Upper lobe of right lung (tissue), 1 donor: ENCODE measurements around the gene CD81. TPM values are rescaled to one million over a fixed set of nuclear protein-coding genes. Genes with fewer than 3 reads are reported as not detected.

ENCODE experiments used
- ATAC-seq: fragments of 200-7000 bp; cut with Tn5 transposase; one replicate; pipeline ENCODE4 v1.9.1; 2020; ENCODE audit warnings: mild to moderate bottlenecking, moderate library complexity
- DNase-seq: peaks from one replicate; pipeline ENCODE4 v3.0.0-alpha.2; 2020
- H3K27ac ChIP-seq: fragments of 200-600 bp; one replicate; pipeline ENCODE4 v1.8.0; 2022
- H3K27me3 ChIP-seq: fragments of 200-600 bp; one replicate; pipeline ENCODE4 v1.8.0; 2022; ENCODE audit warnings: mild to moderate bottlenecking
- H3K36me3 ChIP-seq: fragments of 200-600 bp; one replicate; pipeline ENCODE4 v1.8.0; 2022
- H3K4me1 ChIP-seq: fragments of 200-600 bp; one replicate; pipeline ENCODE4 v1.8.0; 2022
- H3K4me3 ChIP-seq: fragments of 200-600 bp; one replicate; pipeline ENCODE4 v1.8.0; 2022; ENCODE audit warnings: mild to moderate bottlenecking
- H3K9me3 ChIP-seq: fragments of 200-600 bp; one replicate; pipeline ENCODE4 v1.8.0; 2022
- CTCF ChIP-seq: fragments of 200-600 bp; IDR thresholded peaks from one replicate; pipeline ENCODE4 v1.8.0; 2022; ENCODE audit warnings: antibody characterized with exemption
- intact Hi-C: fragments of 100-400 bp; cut with DNase I; formaldehyde crosslinking; loops from one replicate; pipeline ENCODE4 v1.11.0; 2022
- total RNA-seq: library from RNA; stranded (reverse); fragmentation: NEBNext Ultra II Directional; extraction: Animal tissue kit (Norgen Biotek cat#: 25700); gene quantifications from one replicate; pipeline ENCODE4 v1.2.1, GENCODE V29; 2021
- donor health status: DM: no; HTN: yes; CAD: no; lungs with severe emphysema.

The CD81 gene
- total RNA-seq, 1 donor from 2014 or later: 801 TPM

- Histone ChIP-seq H3K9me3 (no peaks in the 10 kb centered on the region), H3K36me3 (peaks cover 36% of the 10 kb centered on the region), H3K27me3 (no peaks in the 10 kb centered on the region), H3K27ac (peak overlapping the region; percentile 89), H3K4me1 (peaks cover 21% of the 10 kb centered on the region), H3K4me3 (peak overlapping the region; percentile 99)
- no peak for DNase-seq
- ATAC-seq: no peak
- TF ChIP-seq CTCF: no peak
- intact Hi-C loops: no loop called here
Observed at GRCh38 chr11:2401436-2401984, 24.4 kb downstream of the CD81 start.

DNA sequence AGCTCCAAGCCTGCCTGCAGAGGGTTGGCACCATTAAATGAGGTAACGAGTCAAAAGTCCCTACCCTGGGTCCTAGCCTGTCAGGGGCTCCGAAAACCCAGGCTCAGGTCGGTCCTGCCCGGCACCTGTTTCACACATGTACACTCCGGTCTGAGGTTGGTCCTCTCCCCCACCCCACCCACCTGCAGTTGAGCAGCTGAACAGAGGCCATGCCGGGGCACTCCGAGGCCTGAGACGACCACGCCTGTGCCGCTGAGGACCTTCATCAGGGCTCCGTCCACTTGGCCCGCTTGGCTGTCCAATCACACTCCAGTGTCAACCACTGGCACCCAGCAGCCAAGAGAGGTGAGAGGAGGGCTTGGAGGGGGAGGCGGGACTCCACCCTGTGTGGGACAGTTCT lies 25.0 kb downstream of the CD81 start:
- peaks cover 21% of the 10 kb centered on the region for H3K4me1 ChIP-seq
- H3K36me3 ChIP-seq: peaks cover 30% of the 10 kb centered on the region
- intact Hi-C loops: no loop called here
- no peak overlapping the region for H3K4me3 ChIP-seq
- H3K9me3 ChIP-seq: no peaks in the 10 kb centered on the region
- no peaks in the 10 kb centered on the region for H3K27me3 ChIP-seq
- no peak for ATAC-seq
- DNase-seq: no peak
- no peak overlapping the region for H3K27ac ChIP-seq
- no peak for TF ChIP-seq CTCF

- no peak for ATAC-seq
- intact Hi-C loops: no loop called here
- Histone ChIP-seq H3K9me3 (no peaks in the 10 kb centered on the region), H3K4me3 (no peak overlapping the region), H3K27me3 (no peaks in the 10 kb centered on the region), H3K27ac (no peak overlapping the region), H3K4me1 (peaks cover 21% of the 10 kb centered on the region), H3K36me3 (peaks cover 21% of the 10 kb centered on the region)
- TF ChIP-seq CTCF: no peak
- DNase-seq: no peak
Observed at GRCh38 chr11:2402890-2403645, 26.0 kb downstream of the CD81 start.

DNA sequence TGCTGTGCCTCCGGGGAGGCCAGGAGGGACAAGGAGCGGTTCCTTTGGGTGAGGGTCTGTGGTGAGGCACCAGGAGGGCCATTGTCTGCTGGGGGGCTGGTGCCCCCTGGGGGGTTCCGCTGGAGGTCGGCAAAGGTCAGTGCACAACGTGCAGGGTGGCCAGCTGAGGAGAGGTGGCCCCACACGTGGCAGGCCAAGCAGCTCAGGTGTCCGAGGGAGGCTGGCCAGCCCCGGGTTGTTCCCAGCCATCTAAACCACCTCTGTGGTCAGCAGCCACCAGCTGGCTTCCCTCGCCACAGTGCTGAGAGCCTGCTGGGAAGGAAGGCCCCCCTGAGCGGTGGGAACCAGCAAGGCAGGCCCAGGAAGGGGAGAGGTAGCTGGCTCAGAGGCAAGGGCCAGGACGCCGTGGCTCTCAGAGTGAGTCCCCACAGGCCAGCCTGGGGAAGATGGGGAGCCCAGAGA lies 27.7 kb downstream of the CD81 start:
- no peaks in the 10 kb centered on the region for H3K27me3 ChIP-seq
- H3K4me1 ChIP-seq: peaks cover 11% of the 10 kb centered on the region
- H3K27ac ChIP-seq: no peak overlapping the region
- no peak for ATAC-seq
- TF ChIP-seq CTCF: no peak
- no peaks in the 10 kb centered on the region for H3K9me3 ChIP-seq
- intact Hi-C loops: no loop called here
- H3K36me3 ChIP-seq: peaks cover 16% of the 10 kb centered on the region
- DNase-seq: no peak
- H3K4me3 ChIP-seq: no peak overlapping the region

GRCh38 chr11:2406451-2406850 lies 29.3 kb downstream of the CD81 start:
- TF ChIP-seq CTCF: no peak
- no peak overlapping the region for H3K4me3 ChIP-seq
- no peak overlapping the region for H3K27ac ChIP-seq
- peaks cover 8% of the 10 kb centered on the region for H3K4me1 ChIP-seq
- no peaks in the 10 kb centered on the region for H3K9me3 ChIP-seq
- no peak for DNase-seq
- peaks cover 16% of the 10 kb centered on the region for H3K36me3 ChIP-seq
- peaks cover 5% of the 10 kb centered on the region for H3K27me3 ChIP-seq
- no peak for ATAC-seq
- intact Hi-C loops: no loop called here
